ENCODE measurements around the gene SLC25A42. TPM values are rescaled to one million over a fixed set of nuclear protein-coding genes. Genes with fewer than 3 reads are reported as not detected.
A peak's percentile ranks its signal among the peaks of the same experiment; 100 is the strongest.
"Not testable (repeated sequence)": the region's sequence is repeated elsewhere in the genome, so short reads cannot be mapped to it uniquely, and the experiment has no call there.

Gene SLC25A42
- total RNA-seq, 1 experiment from 2014 or later, result 8.0 TPM

GRCh38 chr19:19139876-19140229 lies 76.1 kb downstream of the SLC25A42 start:
- Histone ChIP-seq H3K9me3 (replicated peaks) (no peaks in the 10 kb centered on the region), H3K4me3 (no peak overlapping the region), H3K36me3 (no peaks in the 10 kb centered on the region), H3K27me3 (no peaks in the 10 kb centered on the region), H3K27ac (no peak overlapping the region), H3K4me1 (no peaks in the 10 kb centered on the region)
- no peak for DNase-seq

GRCh38 chr19:19140476-19140875 lies 76.7 kb downstream of the SLC25A42 start:
- H3K4me3 ChIP-seq, result no peak overlapping the region
- no peaks in the 10 kb centered on the region for H3K4me1 ChIP-seq
- H3K9me3 ChIP-seq (replicated peaks), result no peaks in the 10 kb centered on the region
- H3K36me3 ChIP-seq, result no peaks in the 10 kb centered on the region
- DNase-seq, result no peak
- H3K27ac ChIP-seq, result no peak overlapping the region
- no peaks in the 10 kb centered on the region for H3K27me3 ChIP-seq

- Histone ChIP-seq H3K4me3 (no peak overlapping the region), H3K27ac (no peak overlapping the region), H3K9me3 (replicated peaks) (no peaks in the 10 kb centered on the region), H3K4me1 (no peaks in the 10 kb centered on the region), H3K27me3 (no peaks in the 10 kb centered on the region), H3K36me3 (no peaks in the 10 kb centered on the region)
- no peak for DNase-seq
Measured at GRCh38 chr19:19142347-19142746, 78.6 kb downstream of the SLC25A42 start.

- Histone ChIP-seq H3K4me3 (no peak overlapping the region), H3K27ac (no peak overlapping the region), H3K27me3 (no peaks in the 10 kb centered on the region), H3K9me3 (replicated peaks) (no peaks in the 10 kb centered on the region), H3K36me3 (no peaks in the 10 kb centered on the region), H3K4me1 (no peaks in the 10 kb centered on the region)
- DNase-seq, result no peak
Measured at GRCh38 chr19:19145281-19145680, 81.5 kb downstream of the SLC25A42 start.

- Histone ChIP-seq H3K27me3 (no peaks in the 10 kb centered on the region), H3K27ac (no peak overlapping the region), H3K4me3 (no peak overlapping the region), H3K36me3 (no peaks in the 10 kb centered on the region), H3K4me1 (no peaks in the 10 kb centered on the region), H3K9me3 (replicated peaks) (no peaks in the 10 kb centered on the region)
- peak; percentile 66 to 82 for DNase-seq
Measured at GRCh38 chr19:19145684-19146608, 82.2 kb downstream of the SLC25A42 start.

GRCh38 chr19:19146865-19147264 lies 83.1 kb downstream of the SLC25A42 start:
- Histone ChIP-seq H3K36me3 (no peaks in the 10 kb centered on the region), H3K4me3 (no peak overlapping the region), H3K9me3 (replicated peaks) (no peaks in the 10 kb centered on the region), H3K4me1 (no peaks in the 10 kb centered on the region), H3K27me3 (no peaks in the 10 kb centered on the region), H3K27ac (no peak overlapping the region)
- DNase-seq, result no peak

- Histone ChIP-seq H3K27ac (no peak overlapping the region), H3K36me3 (no peaks in the 10 kb centered on the region), H3K27me3 (no peaks in the 10 kb centered on the region), H3K4me3 (no peak overlapping the region), H3K4me1 (no peaks in the 10 kb centered on the region), H3K9me3 (replicated peaks) (no peaks in the 10 kb centered on the region)
- DNase-seq, result no peak
Measured at GRCh38 chr19:19147344-19147743, 83.5 kb downstream of the SLC25A42 start.

- H3K4me1 ChIP-seq; H3K27ac ChIP-seq; DNase-seq; H3K27me3 ChIP-seq; H3K9me3 ChIP-seq (replicated peaks); H3K4me3 ChIP-seq; H3K36me3 ChIP-seq: not testable (repeated sequence)
Measured at GRCh38 chr19:19148504-19148903, 84.7 kb downstream of the SLC25A42 start.

GRCh38 chr19:19149435-19149834 lies 85.6 kb downstream of the SLC25A42 start:
- no peaks in the 10 kb centered on the region for H3K9me3 ChIP-seq (replicated peaks)
- DNase-seq, result no peak
- H3K27me3 ChIP-seq, result no peaks in the 10 kb centered on the region
- no peaks in the 10 kb centered on the region for H3K4me1 ChIP-seq
- H3K4me3 ChIP-seq, result no peak overlapping the region
- no peak overlapping the region for H3K27ac ChIP-seq
- no peaks in the 10 kb centered on the region for H3K36me3 ChIP-seq

- no peak overlapping the region for H3K4me3 ChIP-seq
- H3K27ac ChIP-seq, result no peak overlapping the region
- H3K36me3 ChIP-seq, result no peaks in the 10 kb centered on the region; the same call in 1 of the 2 replicates
- DNase-seq, result no peak
- H3K9me3 ChIP-seq (replicated peaks), result no peaks in the 10 kb centered on the region
- no peaks in the 10 kb centered on the region for H3K27me3 ChIP-seq
- no peaks in the 10 kb centered on the region for H3K4me1 ChIP-seq
Measured at GRCh38 chr19:19151418-19151817, 87.6 kb downstream of the SLC25A42 start.

GRCh38 chr19:19152668-19153384 lies 89.0 kb downstream of the SLC25A42 start:
- DNase-seq, result no peak
- Histone ChIP-seq H3K27me3 (no peaks in the 10 kb centered on the region), H3K36me3 (no peaks in the 10 kb centered on the region; the same call in 1 of the 2 replicates), H3K9me3 (replicated peaks) (no peaks in the 10 kb centered on the region), H3K4me3 (no peak overlapping the region), H3K27ac (no peak overlapping the region), H3K4me1 (no peaks in the 10 kb centered on the region)

GRCh38 chr19:19154768-19155494 lies 91.1 kb downstream of the SLC25A42 start:
- no peaks in the 10 kb centered on the region for H3K4me1 ChIP-seq
- H3K9me3 ChIP-seq (replicated peaks), result no peaks in the 10 kb centered on the region
- H3K27me3 ChIP-seq, result no peaks in the 10 kb centered on the region
- DNase-seq, result no peak
- no peak overlapping the region for H3K4me3 ChIP-seq
- H3K36me3 ChIP-seq, result no peaks in the 10 kb centered on the region; the same call in 1 of the 2 replicates
- no peak overlapping the region for H3K27ac ChIP-seq

- H3K27me3 ChIP-seq, result no peaks in the 10 kb centered on the region
- no peak overlapping the region for H3K27ac ChIP-seq
- DNase-seq, result no peak
- H3K9me3 ChIP-seq (replicated peaks), result no peaks in the 10 kb centered on the region
- no peaks in the 10 kb centered on the region for H3K4me1 ChIP-seq
- H3K4me3 ChIP-seq, result no peak overlapping the region
- H3K36me3 ChIP-seq, result no peaks in the 10 kb centered on the region; the same call in 1 of the 2 replicates
Measured at GRCh38 chr19:19155495-19156219, 91.9 kb downstream of the SLC25A42 start.

GRCh38 chr19:19157808-19158207 lies 94.0 kb downstream of the SLC25A42 start:
- H3K36me3 ChIP-seq, result no peaks in the 10 kb centered on the region; the same call in 1 of the 2 replicates
- no peak overlapping the region for H3K4me3 ChIP-seq
- no peaks in the 10 kb centered on the region for H3K9me3 ChIP-seq (replicated peaks)

More at GRCh38 chr19:19157808-19158207, 94.0 kb downstream of the SLC25A42 start:
- Histone ChIP-seq H3K27me3 (no peaks in the 10 kb centered on the region), H3K27ac (no peak overlapping the region), H3K4me1 (no peaks in the 10 kb centered on the region)
- DNase-seq, result no peak
